H54 (cell line): Measurements from ENCODE around the gene ANKRD44.
"Not testable (repeated sequence)": the region's sequence is repeated elsewhere in the genome, so short reads cannot be mapped to it uniquely, and the experiment has no call there.

Experiments used
- DNase-seq: peaks from one replicate; pipeline ENCODE4 v3.0.0; 2011; ENCODE audit warnings: low spot score, mixed read lengths; ENCODE audit not compliant: insufficient read length
- FAIRE-seq: peaks from 3 replicates; lab custom pipeline; 2011; peaks lifted over from hg19 to GRCh38; lab: Jason Lieb, UNC
- POLR2A ChIP-seq: IDR thresholded peaks from 2 replicates; pipeline ENCODE4 v1.6.1; 2011; ENCODE audit warnings: low read depth, mild to moderate bottlenecking, low read length

ANKRD44 gene

DNA sequence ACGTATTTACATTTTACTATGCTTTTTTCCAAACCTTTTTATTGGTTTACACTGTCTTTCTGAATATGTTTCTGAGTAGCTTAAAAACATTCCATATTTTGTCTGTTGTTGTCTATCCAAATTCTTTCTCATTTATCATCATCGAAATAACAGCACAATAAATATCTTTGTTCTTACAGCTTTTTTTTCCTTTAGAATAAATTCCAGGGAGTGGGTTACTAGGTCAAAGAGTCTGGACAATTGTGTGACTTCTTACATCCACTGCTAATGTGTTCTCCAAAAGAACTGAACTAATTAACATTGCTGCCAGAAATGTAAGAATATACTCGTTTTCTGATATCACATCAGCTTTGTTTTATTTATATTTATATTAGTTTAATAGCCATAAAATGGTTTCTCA is 59.4 kb downstream of the ANKRD44 start:
- DNase-seq (no peak), FAIRE-seq (no peak)
- TF ChIP-seq POLR2A: no peak

- DNase-seq (no peak), FAIRE-seq (no peak)
- TF ChIP-seq POLR2A: no peak
Observed at GRCh38 chr2:197250084-197250397, 60.5 kb downstream of the ANKRD44 start.

- TF ChIP-seq POLR2A: no peak
- DNase-seq: no peak
- no peak for FAIRE-seq
Observed at GRCh38 chr2:197249381-197250083, 61.0 kb downstream of the ANKRD44 start.

GRCh38 chr2:197248623-197249022 is 62.0 kb downstream of the ANKRD44 start:
- FAIRE-seq: no peak
- no peak for DNase-seq
- TF ChIP-seq POLR2A: no peak

DNA sequence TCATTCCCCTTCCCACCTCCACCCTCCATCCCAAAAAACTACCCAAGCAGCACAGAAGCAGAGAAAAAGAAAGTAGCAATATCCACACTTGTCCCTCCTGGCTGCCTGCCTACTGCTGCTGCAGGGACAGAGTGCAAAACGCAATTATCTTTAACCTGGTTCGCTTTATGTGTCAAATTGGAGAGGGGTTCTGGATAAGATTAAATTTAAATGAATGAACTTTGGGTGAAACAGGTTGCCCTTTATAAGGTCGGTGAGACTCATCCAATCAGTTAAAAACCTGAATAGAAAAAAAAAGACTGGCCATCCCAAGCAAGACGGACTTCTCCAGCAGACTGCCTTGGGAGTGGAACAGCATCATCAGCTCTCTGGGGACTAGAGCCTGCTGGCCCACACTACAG is 62.6 kb downstream of the ANKRD44 start:
- no peak for FAIRE-seq
- DNase-seq: no peak
- TF ChIP-seq POLR2A: no peak

GRCh38 chr2:197247083-197247482 is 63.5 kb downstream of the ANKRD44 start:
- no peak for FAIRE-seq
- no peak for DNase-seq
- TF ChIP-seq POLR2A: no peak

DNA sequence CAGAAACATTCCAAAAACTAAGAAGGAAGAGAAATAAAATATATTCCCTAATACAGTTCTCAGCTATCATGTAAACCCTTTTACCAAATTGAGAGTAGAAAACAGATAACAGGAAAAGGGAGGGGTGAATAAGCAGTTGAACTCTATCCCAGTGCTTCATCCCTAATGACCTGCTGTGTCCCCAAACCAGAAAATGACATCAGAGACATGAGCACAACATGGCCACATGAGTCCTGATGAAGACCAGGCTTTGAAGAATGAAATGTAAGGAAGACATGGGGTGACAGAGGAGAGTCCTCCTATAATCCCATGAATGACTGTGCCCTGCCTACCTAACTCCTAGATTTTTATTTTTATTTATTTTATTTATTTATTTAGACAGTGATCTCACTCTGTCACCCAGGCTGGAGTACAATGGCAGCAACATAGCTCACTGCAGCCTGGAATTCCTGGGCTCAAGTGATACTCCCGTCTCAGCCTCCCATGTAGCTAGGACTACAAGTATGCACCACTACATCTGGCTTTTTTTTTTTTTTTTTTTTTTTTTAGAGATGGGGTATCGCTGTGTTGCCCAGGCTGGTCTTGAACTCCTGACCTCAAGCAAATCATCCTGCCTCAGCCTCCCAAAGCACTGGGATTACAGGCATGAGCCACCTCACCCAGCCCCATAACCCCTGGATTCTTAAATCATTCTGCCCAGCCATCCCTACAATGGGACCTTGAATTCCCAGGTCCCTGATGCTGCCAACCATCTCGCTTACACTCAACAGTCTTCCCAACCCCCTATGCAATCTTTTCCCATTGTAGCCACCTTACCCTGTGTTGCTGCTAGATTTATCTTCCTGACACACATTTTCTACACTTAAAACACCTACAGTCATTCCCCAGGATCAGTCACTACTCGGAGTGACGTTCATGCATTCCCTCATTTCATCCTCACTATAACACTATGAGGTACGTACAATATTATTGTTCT is 64.5 kb downstream of the ANKRD44 start:
- DNase-seq: no peak
- no peak for FAIRE-seq

DNA sequence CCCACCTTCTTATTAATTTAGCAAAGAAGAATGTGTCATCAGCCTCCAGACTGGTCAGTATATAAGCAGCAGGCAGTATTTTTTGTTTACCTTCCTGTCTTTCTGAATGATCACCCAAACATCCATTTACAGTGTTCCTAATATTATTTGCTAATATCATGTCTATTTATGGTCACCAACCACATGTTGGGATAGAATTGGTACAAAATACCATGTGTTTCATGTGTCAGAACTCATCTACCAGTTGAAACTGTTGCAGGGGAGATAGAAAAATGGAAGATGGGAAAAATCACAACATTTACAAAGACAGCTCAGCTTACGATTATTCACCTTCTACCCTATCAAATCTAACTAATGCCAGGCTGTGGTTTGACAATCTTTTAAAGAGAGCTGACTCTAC is 66.2 kb downstream of the ANKRD44 start:
- no peak for TF ChIP-seq POLR2A
- no peak for FAIRE-seq
- no peak for DNase-seq

More for the DNA sequence above, 64.5 kb downstream of the ANKRD44 start:
- no peak for TF ChIP-seq POLR2A

DNA sequence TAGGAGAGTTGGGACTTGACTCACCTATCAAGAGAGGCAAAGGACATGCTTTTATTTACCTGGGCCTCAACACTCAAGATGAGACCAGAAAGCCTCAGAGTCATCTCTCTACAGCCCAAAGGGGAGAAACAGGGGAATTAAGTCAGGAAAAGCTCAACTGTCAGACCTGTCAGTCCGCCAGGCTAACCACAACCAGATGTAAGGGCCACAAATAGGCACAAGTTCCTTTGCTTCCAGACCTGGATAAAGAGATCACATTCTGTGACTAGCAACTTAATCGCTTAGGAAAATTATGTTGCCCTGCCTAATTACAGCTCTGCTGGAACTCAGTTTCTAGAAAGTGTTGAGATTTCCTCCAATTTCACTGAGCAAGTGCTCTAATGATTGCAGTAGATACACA is 67.9 kb downstream of the ANKRD44 start:
- FAIRE-seq: no peak
- no peak for DNase-seq
- TF ChIP-seq POLR2A: no peak

GRCh38 chr2:197241596-197241995 is 69.0 kb downstream of the ANKRD44 start:
- no peak for TF ChIP-seq POLR2A
- DNase-seq (no peak), FAIRE-seq (no peak)

GRCh38 chr2:197241153-197241552 is 69.4 kb downstream of the ANKRD44 start:
- TF ChIP-seq POLR2A: no peak
- FAIRE-seq: no peak
- DNase-seq: no peak

GRCh38 chr2:197240421-197241041 is 70.0 kb downstream of the ANKRD44 start:
- no peak for TF ChIP-seq POLR2A
- FAIRE-seq (no peak), DNase-seq (no peak)

GRCh38 chr2:197240018-197240417 is 70.6 kb downstream of the ANKRD44 start:
- FAIRE-seq, DNase-seq: not testable (repeated sequence)

GRCh38 chr2:197239434-197239833 is 71.1 kb downstream of the ANKRD44 start:
- no peak for FAIRE-seq
- TF ChIP-seq POLR2A: no peak
- no peak for DNase-seq
